Stimulated activated CD8-positive, alpha-beta memory T cell treated with anti-CD3 and anti-CD28 coated beads, Interleukin-12 subunit alpha, Interleukin-12 subunit beta, amount 100 ng/mL, for 1 hour (primary cell): ENCODE measurements around the gene GHRHR.

Experiments used
- DNase-seq: peaks from one replicate; pipeline ENCODE4 v3.0.0-alpha.2; 2020; ENCODE audit warnings: low read depth

The GHRHR gene

DNA sequence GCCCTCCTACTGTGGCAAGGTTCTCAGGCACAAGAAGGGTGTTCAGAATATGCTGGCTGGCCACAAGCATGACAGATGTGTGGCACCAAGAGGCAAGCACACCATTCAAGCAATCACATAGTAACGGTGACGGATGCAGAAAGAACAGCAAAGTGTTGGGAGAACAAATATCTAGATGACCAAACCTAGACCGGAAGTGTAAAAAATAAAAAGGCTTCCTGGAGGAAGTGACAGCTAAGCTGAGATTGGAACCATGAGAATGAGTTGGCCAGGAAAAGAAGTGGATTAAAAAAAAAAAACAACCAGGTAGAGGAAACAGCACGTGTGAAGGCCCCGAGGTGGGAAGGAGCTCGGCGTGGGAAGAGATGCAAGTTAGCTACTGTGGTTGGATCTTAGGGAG, 22.0 kb downstream of the GHRHR start:
- DNase-seq: no peak

DNA sequence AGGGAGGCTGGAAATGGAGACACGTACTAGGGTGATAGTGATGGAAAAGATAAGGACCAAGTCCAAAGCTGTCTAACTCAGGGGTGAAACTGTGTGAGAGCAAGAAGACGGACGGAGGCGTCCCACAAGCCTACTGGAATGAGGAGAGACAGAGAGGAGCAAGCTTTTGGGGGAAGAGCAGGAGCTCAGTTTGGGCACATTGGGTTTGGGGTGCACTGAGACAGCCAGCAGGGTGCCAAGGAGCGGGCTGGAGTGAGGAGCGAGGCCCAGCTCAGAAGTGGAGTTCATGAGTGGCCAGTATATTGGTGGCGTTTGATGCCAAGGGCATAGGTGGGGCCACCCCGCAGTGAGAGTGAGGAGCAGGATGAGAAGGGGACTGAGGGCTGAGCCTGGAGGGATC, 22.6 kb downstream of the GHRHR start:
- DNase-seq: no peak

DNA sequence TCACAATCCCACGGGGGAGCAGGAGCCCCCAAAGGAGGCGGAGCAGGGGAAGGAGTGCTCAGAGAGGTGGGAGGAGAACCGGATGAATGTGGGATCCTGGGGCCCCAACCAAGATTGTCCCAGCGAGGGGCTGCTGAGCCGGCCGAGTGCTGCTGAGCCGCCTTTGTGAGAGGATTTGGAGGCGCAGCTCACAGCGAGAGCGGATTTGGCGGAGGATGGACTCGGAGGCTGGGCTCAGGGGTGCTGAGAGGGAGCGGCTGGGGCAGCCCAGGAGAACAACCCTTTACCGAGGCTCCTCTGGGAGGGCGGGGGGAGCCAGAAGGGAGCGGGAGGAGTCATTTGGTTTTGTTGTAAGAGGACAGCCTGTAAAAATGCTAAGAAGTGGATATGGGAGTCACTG, 23.0 kb downstream of the GHRHR start:
- no peak for DNase-seq

DNA sequence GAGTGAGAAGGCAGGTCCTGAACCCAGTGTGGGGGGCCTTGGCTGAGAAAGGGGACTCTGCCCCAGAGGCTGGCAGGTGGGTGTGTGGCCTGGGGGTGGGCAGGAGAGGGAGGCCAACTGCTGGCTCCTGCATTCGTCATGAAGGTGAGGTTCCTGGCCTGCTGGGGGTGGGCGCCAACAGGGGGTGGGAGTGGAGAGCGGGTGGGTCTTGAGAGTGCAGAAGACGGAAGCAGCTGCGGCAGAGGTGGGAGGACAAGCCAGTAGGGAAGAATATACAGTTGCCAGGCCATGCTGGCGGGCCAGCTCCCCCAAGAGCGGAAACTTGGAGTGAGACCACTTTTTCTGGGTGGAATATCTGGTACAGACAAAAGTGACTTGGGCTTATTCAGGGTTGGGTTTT, 23.4 kb downstream of the GHRHR start:
- no peak for DNase-seq

DNA sequence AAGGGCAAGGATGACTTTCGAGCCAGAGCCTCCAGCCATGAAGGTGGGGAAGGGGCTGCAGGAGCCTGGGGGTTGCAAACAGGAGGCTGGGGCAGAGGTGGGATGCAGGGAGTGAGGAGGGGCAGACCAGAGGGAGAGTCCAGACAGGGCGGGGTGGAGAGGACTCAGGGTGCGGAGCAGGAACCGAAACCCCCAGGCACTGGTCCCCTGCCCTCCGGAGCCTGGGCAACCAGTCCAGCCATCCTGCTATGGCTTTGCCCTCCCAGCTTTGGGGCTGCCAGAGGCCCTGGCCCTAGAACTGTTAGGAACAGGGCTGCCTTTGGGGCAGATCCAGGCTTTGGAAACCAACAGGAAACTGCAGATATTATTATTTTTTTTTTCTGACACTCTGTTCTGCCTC, 24.2 kb downstream of the GHRHR start:
- DNase-seq: no peak

DNA sequence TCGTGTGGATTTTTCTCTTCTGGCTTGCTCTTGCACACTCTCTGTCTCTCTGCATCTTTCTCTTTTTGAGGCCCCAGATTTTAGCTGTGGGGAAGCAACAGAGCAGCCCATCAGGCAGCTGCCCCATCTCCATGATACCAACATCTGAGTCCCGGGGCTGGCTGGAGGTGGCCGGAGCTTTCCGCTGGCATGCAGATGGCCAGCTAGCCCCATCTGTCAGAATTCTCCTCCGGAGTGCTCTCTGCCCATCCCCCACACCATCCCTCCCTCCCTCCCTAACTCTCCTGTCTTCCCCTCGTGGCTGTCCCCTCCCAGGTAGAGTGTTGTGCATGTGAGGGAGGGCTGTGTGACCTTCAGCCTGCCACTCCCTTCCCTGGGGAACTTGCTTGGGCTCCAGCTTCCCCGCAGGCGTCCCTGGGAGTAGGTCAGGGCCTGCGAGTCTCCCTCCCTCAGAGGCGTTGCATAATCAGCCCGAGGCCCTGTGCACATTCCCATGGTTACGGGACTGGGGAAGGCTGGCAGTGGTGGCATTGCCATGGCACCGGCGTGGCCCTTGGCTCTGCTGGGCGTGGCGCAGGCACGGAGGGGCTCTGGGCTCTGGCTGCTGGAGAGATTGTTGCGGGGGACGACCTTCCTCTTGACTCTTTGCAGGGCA, 24.7 kb downstream of the GHRHR start:
- no peak for DNase-seq

DNA sequence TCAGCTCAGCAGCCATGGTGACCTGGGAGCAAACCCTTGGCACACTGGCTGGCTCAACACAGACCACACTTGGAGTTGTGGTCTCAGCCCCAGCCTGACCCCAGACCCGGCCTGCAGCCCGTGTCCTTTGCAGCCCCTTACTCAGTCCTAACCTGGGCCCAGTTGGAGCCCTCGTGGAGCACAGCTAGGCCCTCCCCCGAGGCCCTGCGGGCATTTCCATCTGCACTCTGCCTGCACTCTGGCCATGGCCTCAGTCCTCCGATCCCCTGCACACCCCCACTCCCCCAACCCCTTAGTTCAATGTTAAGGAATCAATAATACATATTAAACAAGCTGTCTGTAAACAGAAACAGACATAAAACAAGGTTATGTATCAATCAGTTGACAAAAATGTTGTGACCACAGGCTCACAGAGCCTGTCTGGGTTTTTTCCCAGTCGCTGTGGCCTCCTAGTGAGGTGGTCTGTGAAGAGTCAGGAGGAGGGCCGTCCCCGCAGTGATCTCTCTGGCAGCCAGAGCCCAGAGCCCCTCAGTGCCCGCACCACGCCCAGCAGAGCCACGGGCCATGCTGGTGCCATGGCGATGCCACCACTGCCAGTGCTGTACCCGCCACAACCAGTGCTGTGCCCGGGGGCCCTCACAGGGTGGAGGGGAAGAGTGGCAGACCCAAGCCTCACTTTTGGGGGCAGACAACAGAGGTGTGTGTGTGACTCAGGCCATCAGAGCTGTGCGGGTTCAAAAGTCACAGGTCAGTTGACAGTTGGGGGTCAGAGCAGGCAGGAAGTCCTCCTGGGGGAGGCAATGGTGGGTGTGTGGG, 25.5 kb downstream of the GHRHR start:
- DNase-seq: no peak

DNA sequence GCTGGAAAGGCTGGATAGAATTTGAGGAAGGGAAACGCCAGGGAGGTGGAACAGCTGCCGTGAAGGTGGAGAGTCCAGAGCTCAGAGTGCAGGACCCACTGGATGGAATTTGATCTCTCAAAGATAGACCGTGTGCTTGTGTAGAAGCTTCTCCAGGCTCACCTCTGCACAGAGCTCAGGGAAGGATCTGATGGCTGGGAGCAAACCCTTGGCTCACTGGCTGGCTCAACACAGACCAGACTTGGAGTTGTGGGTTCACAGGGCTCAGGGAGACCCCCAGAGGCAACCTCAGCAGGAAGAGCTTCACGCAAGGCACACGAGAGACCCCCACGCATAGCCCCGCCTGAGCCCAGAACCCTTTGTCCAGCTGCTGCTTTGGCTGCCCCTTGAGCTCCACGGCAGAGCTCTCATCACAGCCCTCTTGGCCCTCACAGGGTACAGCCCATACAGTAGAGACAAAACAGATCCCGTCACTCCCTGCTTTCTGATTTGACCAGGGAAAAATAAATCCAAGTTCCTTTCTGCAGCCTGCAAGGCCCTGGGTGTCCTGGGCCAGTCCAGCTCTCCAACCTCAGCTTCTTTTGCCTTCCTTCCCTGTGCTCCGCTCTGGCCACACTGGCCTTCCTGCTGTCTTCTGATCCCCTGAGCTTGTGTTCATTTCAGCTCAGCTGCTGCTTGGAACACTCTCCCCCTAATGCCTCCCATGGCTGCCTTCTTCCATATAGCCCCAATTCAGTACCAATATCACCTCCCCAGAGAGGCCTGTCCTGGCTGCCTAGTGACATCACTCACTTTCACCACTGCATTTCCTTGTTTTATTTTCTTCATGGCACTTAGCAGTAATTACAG, 26.3 kb downstream of the GHRHR start:
- DNase-seq: no peak

DNA sequence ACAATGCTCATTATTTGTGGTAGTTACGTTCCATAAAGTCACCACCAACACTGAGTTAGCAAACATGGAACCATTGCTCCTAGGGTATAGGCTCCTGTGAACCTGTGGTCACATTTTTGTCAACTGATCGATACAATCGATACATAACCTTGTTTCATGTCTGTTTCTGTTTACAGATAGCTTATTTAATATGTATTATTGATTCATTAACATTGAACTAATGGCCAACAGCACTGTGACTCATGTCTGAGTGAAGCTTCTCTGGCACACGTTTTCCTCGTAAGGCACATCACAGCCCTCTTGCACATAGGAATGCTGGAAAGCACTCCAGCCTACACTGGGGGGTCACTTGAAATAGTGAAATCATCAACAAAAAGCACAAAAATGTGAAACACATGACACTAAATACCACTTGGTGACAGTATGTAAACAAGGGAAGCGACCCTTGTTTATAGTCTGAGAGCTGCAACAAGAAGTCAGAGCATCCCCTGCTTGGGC, 27.0 kb downstream of the GHRHR start:
- no peak for DNase-seq

DNA sequence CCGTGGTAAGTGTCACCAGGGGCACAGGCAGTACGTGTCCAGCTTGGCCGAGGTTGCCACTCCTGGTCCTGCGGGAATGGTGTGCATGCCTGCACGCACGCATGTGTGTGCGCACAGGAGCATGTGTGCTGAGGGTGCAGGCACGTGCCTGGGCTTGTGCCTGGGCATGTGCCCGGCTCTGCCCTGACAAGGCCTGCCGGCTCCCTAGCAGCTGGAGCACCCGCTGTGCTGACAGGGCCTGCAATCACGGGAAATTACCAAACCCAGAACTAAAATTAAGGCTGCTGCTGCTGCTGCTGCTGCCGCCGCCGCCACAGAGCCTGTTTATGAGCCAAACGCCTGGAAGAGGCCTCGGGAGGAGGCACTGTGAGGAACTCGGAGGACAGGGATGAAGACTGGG, 28.7 kb downstream of the GHRHR start:
- DNase-seq: no peak

DNA sequence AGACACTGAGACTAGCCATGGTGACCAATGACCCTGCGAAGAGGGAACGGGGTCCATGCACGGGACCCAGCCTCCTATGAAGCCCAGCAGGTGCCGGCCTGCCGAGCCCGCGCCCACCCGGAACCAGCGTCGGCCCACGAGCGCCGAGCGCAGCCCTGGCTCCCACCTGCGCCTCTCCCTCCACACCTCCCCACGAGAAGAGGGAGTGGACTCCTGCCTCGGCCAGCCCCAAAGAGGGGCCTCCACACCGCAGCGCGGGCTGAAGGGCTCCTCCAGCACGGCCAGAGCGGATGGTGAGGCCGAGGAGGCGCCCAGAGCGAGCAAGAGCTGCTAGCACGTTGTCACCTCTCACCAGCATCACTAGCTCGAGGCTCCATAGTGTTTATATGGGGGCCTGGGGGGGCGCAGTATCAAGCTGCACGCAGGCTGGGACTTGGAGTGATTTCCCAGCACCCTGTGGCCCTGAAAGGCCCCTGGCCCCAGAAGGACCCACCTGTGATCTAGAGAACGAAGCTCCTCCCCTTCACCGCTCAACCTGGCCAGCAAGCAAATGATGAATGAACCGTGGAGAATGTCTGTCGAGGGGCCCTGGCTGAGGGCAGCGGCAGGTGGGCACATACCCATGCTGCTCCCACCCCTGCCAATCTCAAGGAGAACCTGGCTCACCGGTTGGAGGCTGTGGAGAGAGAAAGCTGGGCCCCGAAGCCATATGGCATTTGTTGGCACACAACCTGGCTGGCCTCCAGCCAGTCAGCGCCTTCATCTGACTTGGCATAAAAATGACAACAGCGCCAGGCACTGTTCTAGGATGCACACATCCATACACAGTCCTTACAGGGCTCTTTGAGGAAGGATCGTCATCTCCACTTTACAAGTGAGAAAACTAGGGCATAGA, 30.7 kb downstream of the GHRHR start:
- no peak for DNase-seq

DNA sequence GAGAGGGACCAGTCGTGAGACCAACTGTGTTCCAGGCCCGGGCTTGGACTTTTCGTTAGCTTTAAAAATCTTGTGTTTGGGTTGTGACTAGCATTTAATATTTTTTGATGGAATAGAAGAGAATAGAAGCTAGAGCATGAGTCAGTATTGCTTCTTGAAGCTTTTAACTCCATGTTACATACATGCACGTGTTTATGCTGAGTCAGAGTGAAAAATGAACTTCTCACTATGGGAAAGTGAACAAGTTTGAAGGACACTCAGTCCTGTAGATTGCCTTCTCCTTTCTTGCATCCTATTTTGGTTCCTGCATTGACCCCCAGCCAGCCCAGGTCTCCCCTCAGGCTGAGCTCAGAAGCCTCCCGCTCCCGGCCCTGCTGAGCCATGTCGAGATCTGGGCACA, 31.8 kb downstream of the GHRHR start:
- no peak for DNase-seq

DNA sequence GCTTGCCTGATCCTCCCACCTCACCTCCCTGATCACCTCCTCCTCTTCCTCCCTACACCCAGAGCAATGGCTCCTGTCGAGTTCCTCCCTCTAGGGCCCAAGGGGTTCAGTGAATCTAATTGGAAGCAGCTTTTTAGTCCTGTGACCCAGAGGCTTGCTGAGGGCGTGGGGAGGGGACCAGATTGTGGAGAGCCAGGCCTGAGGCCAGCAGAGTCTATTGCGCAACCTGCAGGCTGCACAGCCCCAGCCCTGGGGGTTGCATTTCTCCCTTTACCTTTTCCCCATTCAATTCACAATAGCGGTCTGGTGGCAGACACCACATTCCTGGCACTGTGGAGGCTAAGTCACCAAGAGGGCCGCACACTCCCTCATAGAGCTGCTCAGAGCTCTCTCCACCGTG, 32.5 kb downstream of the GHRHR start:
- DNase-seq: no peak

DNA sequence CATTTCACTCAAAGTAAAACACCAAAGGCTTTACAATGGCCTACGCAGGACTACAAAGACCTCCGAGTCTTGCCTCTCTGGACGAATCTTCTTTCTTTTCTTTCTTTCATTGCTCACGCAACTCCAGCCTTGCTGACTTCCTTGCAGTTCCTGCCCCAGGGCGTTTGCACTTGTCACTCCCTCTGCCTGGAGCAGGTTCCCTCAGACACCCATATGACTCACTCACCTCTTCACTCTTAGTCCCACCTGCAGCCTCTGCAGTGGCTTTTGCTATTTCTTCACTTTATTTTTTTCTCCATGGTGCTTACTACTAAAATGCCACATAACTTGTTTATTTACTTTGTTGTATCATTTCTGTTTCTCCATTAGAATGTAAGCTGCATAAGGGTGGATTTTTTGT, 33.1 kb downstream of the GHRHR start:
- no peak for DNase-seq

DNA sequence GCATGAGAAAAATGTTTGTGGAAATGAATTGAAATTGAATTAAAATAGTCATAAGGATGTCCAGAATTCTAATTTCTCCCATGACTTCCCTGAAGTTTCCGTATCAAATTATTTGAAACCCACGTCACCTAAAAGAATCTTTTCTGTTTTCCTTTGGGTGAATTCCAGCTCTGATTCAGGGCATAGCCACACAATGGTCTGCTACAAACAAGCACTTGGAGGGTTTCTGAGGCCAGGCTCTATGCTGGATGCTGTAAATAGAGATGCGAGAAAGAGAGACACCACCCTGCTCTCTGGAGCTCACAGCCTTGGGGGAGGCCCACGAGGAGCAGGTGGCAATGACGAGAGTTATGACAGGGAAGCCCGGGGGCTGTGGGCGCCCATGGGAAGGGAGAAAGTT, 33.6 kb downstream of the GHRHR start:
- no peak for DNase-seq

DNA sequence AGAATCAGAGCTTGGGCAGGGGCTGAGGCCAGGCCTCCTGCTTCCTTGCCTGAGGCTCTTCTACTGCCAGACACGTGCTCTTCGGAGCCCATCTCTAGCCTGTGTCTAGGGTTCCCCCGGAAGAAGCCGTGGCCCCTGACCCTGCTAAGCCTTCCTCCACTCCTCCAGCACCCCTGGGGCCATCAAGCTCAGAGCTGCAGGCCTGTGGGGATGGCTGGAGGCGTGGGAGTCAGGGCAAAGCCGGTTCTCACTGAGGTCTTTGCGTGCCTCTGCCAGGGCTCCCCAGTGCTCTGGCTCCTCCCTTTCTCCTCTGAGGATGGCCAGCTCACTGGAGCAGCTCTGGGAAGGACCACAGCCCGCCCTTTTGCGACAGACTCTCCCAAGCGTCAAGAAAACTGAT, 34.4 kb downstream of the GHRHR start:
- DNase-seq: no peak

DNA sequence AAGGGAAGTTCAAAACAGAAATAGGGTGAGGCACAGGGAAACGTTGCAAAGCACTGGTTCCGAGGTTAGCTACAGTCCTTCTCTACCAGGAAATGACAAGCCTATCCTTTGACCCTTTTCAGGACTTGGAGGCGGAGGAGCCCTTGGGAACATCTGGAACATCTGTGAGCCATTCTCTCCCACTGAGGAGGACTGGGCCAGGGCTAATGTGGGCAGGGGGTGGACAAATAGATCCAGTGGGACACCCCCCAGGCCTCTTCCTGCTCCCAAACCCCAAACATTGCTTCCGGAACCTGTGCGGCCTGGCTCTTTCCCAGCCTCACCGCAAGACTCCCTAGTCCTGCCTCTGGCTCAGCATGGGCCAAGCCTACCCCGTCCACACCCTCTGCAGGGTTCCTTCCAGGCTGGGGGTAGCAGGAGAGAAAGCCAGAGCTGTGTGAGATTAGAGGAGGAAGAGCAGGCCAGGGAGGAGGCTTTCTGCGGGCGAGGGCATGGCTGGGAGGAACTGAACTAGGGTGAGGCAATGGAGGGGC, 36.5 kb downstream of the GHRHR start:
- DNase-seq: no peak

DNA sequence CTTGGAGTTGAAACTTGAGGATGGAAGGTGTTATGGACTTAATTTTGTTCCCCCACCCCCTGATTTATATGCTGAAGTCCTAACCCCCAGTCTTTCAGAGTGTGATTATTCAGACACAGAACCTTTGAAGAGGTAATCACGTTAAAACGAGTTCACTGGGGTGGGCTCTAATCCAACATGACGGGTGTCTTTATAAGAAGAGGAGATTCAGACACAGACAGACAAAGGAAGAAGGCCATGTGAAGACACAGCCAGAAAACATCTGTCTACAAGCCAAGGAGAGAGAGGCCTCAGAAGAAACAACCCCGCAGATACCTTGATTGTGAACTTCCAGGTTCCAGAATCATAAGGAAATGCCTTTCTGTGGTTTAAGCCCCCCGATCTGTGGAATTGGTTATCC, 37.0 kb downstream of the GHRHR start:
- DNase-seq: no peak

DNA sequence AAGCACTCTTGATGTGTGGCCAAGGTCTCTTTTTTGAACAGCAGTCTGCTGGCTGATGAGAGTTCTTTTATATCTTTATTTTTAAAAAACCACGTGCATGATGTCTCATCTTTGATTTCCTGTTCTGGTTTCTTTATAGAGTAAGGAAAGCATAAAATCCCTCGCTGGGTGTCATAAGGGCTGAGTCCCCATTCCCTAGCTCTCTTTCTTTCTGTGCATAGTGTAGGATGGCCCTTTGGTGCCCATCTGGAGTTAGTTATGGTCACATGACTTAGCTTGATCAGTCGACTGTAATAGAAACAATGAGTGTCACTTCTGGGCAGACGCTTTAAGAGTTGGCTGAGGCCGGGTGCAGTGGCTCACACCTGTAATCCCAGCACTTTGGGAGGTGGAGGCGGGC, 38.5 kb downstream of the GHRHR start:
- no peak for DNase-seq

DNA sequence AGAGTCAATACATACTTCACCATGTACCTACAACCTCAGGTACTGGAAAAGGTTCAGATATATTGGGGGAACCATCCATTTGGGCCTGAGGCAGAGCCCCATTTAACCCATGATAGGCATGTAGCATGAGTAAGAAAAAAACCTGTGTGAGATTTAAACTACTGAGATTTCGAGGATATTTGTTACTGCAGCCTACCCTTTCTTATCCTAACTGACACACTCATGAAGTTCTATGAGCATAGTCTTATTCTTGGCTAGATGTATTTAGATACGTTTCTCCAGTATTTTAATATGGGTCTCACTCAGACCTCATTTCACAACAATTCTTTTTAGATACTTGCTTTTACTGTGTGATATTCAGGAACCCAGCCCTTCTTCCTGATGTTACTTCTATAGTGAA, 39.3 kb downstream of the GHRHR start:
- no peak for DNase-seq

DNA sequence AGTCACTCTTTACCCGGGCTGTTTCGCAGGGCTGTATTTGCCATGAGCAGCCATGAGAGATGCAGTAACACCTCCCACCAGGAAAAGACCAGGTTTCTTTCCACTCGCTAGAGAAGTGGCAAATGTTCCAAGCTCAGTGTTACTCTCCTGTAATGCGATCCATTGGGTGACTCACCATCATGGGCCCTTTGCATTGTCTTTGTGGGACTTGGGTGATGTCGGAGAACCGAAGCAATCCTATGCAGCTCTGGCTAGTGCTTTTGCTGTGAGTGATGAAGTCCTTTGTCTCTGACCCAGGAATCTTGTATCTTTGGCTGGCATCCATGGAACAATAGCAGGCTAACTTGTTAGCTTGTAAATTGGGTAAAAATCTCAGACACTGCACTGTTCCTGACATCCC, 40.0 kb downstream of the GHRHR start:
- DNase-seq: no peak

DNA sequence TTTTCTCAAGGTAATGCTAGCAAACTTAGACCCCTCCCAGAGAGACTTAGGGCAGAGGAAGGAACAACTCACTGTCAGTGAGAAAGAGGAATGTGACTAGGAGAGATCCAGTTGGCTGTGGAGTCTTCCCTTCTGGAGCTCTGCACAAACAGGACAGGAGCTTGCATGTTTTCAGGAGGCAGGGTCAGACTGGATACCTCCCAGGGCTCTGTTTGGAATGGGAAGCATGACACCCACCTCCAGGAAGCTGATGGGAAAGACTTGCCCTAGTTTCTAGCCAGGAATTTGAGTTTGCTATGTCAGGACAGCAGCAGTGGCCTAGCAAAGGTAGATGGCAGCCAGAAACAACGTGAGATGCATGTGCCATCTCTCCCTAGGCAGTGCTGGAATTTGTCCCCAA, 40.6 kb downstream of the GHRHR start:
- no peak for DNase-seq
